Fibroblast of skin of left quadriceps (primary cell): ENCODE data around the gene LRTM2.
"Not testable (repeated sequence)": the region's sequence is repeated elsewhere in the genome, so short reads cannot be mapped to it uniquely, and the experiment has no call there.

ENCODE experiments used
- DNase-seq, 2 experiments: peaks; one replicate each; pipeline ENCODE4 v3.0.0-alpha.2; 2013; ENCODE audit warnings: low read depth in 2 of 2

LRTM2 gene

GRCh38 chr12:1811281-1811947 is 9.0 kb upstream of the LRTM2 start:
- no peak for DNase-seq

GRCh38 chr12:1811948-1812291 is 8.4 kb upstream of the LRTM2 start:
- DNase-seq: no peak

- DNase-seq: no peak
Observed at GRCh38 chr12:1812650-1813302, 7.6 kb upstream of the LRTM2 start.

- no peak for DNase-seq
Observed at GRCh38 chr12:1814266-1814665, 6.1 kb upstream of the LRTM2 start.

GRCh38 chr12:1815108-1815507 is 5.3 kb upstream of the LRTM2 start:
- DNase-seq: no peak

GRCh38 chr12:1815814-1816729 is 4.3 kb upstream of the LRTM2 start:
- DNase-seq: no peak

- no peak for DNase-seq
Observed at GRCh38 chr12:1816730-1817348, 3.5 kb upstream of the LRTM2 start.

GRCh38 chr12:1817928-1818327 is 2.4 kb upstream of the LRTM2 start:
- DNase-seq: not testable (repeated sequence)

GRCh38 chr12:1819050-1819449 is 1.3 kb upstream of the LRTM2 start:
- DNase-seq: no peak

GRCh38 chr12:1819571-1819970 is 794 bp upstream of the LRTM2 start:
- no peak for DNase-seq

GRCh38 chr12:1820896-1821291 is 529 bp downstream of the LRTM2 start:
- no peak for DNase-seq

GRCh38 chr12:1821805-1822204 is 1.4 kb downstream of the LRTM2 start:
- no peak for DNase-seq

GRCh38 chr12:1822699-1823098 is 2.3 kb downstream of the LRTM2 start:
- DNase-seq: no peak

- DNase-seq: no peak
Observed at GRCh38 chr12:1823237-1823636, 2.9 kb downstream of the LRTM2 start.

GRCh38 chr12:1825382-1826102 is 5.2 kb downstream of the LRTM2 start:
- DNase-seq: no peak

- no peak for DNase-seq
Observed at GRCh38 chr12:1826401-1826800, 6.0 kb downstream of the LRTM2 start.

- no peak for DNase-seq
Observed at GRCh38 chr12:1826867-1827705, 6.7 kb downstream of the LRTM2 start.

- DNase-seq: no peak
Observed at GRCh38 chr12:1827826-1828805, 7.8 kb downstream of the LRTM2 start.

- DNase-seq: no peak
Observed at GRCh38 chr12:1828856-1829255, 8.5 kb downstream of the LRTM2 start.
